GM23338 (cell line): ENCODE data around the gene HCRTR2.

ENCODE experiments used
- CREB1 ChIP-seq: fragments of 250-450 bp; sonication (Bioruptor Pico); IDR thresholded peaks from 2 replicates; pipeline ENCODE4 v1.5.0; 2020; ENCODE audit warnings: low read depth, mild to moderate bottlenecking, moderate library complexity
- EZH2 ChIP-seq: fragments of 200-600 bp; sonication (generic); IDR thresholded peaks from one replicate; pipeline ENCODE4 v1.8.0; 2017; ENCODE audit warnings: antibody characterized with exemption, mild to moderate bottlenecking, low read depth; ENCODE audit not compliant: unreplicated experiment
- EZH2phosphoT487 ChIP-seq: fragments of 200-600 bp; sonication (generic); IDR thresholded peaks from one replicate; pipeline ENCODE4 v1.8.1; 2018; ENCODE audit warnings: antibody characterized with exemption; ENCODE audit not compliant: unreplicated experiment
- JUNB ChIP-seq: IDR thresholded peaks from one replicate; pipeline ENCODE4 v1.6.1; 2016; ENCODE audit warnings: antibody characterized with exemption; ENCODE audit not compliant: unreplicated experiment
- NANOG ChIP-seq: IDR thresholded peaks from 2 replicates; pipeline ENCODE4 v1.6.1; 2016; ENCODE audit warnings: antibody characterized with exemption, borderline replicate concordance
- POLR2AphosphoS5 ChIP-seq: IDR thresholded peaks from 2 replicates; pipeline ENCODE4 v1.6.1; 2016; ENCODE audit warnings: antibody characterized with exemption, low read depth
- STAT1 ChIP-seq: IDR thresholded peaks from one replicate; pipeline ENCODE4 v1.6.1; 2016; ENCODE audit warnings: antibody characterized with exemption; ENCODE audit not compliant: unreplicated experiment
- ZNF114 ChIP-seq: fragments of 250-450 bp; sonication (Bioruptor Pico); IDR thresholded peaks from 2 replicates; pipeline ENCODE4 v1.5.0; 2020; ENCODE audit warnings: mild to moderate bottlenecking, moderate library complexity
- TF ChIP-seq, protein P1 (sequence below), 2 experiments: fragments of 200-600 bp in 1 of 2; sonication (generic) in 1 of 2; conservative IDR thresholded peaks; 2 replicates each; pipeline versions ENCODE4 v1.5.1 to v1.6.1; 2016 to 2017; ENCODE audit warnings: antibody characterized with exemption in 2 of 2, low read depth in 2 of 2, mild to moderate bottlenecking in 2 of 2, moderate library complexity in 1 of 2
- TF ChIP-seq, protein P2 (sequence below): IDR thresholded peaks from one replicate; pipeline ENCODE4 v1.6.1; 2018; ENCODE audit warnings: antibody characterized with exemption; ENCODE audit not compliant: unreplicated experiment
- TF ChIP-seq, protein P3 (sequence below): fragments of 250-450 bp; sonication (Bioruptor Pico); IDR thresholded peaks from 2 replicates; pipeline ENCODE4 v1.5.0; 2020; ENCODE audit warnings: mild to moderate bottlenecking, moderate library complexity
- TF ChIP-seq, protein P4 (sequence below): IDR thresholded peaks from 2 replicates; pipeline ENCODE4 v1.6.1; 2016; ENCODE audit warnings: antibody characterized with exemption

DNA sequence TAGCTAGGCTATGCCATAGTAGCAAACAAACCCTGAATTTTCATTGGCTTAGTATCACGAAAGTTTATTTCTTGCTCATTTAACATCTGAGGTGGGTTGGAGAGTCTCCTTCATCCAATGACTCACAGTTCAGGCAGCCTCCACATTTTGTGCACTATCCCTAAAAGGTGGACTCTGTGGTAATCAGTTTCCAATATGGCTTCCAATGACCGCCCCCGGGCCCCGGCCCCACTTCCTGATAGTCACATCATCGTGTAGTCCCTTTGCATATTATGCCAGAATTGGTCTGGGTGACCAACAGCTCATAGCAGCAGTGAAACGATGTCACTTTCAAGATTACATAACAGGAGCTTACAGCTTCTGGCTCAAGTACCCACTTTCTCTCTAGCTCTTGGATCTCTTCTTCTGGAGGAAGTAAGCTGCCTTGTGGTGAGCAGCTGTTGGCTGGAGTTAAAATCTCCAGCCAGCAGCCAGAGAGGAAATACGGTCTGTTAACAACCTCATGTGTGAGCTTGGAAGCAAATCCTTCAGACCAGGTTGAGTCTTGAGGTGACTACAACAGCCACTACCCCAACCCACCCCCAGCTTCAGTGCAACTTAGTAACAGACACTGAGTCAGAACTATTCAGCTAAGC, 7.8 kb downstream of the HCRTR2 start:
- TF ChIP-seq STAT1 = no peak
- no peak for TF ChIP-seq JUNB
- TF ChIP-seq, protein P1, sequence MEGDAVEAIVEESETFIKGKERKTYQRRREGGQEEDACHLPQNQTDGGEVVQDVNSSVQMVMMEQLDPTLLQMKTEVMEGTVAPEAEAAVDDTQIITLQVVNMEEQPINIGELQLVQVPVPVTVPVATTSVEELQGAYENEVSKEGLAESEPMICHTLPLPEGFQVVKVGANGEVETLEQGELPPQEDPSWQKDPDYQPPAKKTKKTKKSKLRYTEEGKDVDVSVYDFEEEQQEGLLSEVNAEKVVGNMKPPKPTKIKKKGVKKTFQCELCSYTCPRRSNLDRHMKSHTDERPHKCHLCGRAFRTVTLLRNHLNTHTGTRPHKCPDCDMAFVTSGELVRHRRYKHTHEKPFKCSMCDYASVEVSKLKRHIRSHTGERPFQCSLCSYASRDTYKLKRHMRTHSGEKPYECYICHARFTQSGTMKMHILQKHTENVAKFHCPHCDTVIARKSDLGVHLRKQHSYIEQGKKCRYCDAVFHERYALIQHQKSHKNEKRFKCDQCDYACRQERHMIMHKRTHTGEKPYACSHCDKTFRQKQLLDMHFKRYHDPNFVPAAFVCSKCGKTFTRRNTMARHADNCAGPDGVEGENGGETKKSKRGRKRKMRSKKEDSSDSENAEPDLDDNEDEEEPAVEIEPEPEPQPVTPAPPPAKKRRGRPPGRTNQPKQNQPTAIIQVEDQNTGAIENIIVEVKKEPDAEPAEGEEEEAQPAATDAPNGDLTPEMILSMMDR (conservative IDR thresholded peaks at IDR 0.05; ENCODE audit: low read depth in 2 of 2) = no peak
- no peak for TF ChIP-seq EZH2phosphoT487
- no peak for TF ChIP-seq CREB1
- TF ChIP-seq EZH2 = no peak
- TF ChIP-seq, protein P2, sequence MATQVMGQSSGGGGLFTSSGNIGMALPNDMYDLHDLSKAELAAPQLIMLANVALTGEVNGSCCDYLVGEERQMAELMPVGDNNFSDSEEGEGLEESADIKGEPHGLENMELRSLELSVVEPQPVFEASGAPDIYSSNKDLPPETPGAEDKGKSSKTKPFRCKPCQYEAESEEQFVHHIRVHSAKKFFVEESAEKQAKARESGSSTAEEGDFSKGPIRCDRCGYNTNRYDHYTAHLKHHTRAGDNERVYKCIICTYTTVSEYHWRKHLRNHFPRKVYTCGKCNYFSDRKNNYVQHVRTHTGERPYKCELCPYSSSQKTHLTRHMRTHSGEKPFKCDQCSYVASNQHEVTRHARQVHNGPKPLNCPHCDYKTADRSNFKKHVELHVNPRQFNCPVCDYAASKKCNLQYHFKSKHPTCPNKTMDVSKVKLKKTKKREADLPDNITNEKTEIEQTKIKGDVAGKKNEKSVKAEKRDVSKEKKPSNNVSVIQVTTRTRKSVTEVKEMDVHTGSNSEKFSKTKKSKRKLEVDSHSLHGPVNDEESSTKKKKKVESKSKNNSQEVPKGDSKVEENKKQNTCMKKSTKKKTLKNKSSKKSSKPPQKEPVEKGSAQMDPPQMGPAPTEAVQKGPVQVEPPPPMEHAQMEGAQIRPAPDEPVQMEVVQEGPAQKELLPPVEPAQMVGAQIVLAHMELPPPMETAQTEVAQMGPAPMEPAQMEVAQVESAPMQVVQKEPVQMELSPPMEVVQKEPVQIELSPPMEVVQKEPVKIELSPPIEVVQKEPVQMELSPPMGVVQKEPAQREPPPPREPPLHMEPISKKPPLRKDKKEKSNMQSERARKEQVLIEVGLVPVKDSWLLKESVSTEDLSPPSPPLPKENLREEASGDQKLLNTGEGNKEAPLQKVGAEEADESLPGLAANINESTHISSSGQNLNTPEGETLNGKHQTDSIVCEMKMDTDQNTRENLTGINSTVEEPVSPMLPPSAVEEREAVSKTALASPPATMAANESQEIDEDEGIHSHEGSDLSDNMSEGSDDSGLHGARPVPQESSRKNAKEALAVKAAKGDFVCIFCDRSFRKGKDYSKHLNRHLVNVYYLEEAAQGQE = no peak
- no peak for TF ChIP-seq ZNF114 (CRISPR knock-in tag)
- no peak for TF ChIP-seq POLR2AphosphoS5
- TF ChIP-seq NANOG = no peak
- TF ChIP-seq, protein P3, sequence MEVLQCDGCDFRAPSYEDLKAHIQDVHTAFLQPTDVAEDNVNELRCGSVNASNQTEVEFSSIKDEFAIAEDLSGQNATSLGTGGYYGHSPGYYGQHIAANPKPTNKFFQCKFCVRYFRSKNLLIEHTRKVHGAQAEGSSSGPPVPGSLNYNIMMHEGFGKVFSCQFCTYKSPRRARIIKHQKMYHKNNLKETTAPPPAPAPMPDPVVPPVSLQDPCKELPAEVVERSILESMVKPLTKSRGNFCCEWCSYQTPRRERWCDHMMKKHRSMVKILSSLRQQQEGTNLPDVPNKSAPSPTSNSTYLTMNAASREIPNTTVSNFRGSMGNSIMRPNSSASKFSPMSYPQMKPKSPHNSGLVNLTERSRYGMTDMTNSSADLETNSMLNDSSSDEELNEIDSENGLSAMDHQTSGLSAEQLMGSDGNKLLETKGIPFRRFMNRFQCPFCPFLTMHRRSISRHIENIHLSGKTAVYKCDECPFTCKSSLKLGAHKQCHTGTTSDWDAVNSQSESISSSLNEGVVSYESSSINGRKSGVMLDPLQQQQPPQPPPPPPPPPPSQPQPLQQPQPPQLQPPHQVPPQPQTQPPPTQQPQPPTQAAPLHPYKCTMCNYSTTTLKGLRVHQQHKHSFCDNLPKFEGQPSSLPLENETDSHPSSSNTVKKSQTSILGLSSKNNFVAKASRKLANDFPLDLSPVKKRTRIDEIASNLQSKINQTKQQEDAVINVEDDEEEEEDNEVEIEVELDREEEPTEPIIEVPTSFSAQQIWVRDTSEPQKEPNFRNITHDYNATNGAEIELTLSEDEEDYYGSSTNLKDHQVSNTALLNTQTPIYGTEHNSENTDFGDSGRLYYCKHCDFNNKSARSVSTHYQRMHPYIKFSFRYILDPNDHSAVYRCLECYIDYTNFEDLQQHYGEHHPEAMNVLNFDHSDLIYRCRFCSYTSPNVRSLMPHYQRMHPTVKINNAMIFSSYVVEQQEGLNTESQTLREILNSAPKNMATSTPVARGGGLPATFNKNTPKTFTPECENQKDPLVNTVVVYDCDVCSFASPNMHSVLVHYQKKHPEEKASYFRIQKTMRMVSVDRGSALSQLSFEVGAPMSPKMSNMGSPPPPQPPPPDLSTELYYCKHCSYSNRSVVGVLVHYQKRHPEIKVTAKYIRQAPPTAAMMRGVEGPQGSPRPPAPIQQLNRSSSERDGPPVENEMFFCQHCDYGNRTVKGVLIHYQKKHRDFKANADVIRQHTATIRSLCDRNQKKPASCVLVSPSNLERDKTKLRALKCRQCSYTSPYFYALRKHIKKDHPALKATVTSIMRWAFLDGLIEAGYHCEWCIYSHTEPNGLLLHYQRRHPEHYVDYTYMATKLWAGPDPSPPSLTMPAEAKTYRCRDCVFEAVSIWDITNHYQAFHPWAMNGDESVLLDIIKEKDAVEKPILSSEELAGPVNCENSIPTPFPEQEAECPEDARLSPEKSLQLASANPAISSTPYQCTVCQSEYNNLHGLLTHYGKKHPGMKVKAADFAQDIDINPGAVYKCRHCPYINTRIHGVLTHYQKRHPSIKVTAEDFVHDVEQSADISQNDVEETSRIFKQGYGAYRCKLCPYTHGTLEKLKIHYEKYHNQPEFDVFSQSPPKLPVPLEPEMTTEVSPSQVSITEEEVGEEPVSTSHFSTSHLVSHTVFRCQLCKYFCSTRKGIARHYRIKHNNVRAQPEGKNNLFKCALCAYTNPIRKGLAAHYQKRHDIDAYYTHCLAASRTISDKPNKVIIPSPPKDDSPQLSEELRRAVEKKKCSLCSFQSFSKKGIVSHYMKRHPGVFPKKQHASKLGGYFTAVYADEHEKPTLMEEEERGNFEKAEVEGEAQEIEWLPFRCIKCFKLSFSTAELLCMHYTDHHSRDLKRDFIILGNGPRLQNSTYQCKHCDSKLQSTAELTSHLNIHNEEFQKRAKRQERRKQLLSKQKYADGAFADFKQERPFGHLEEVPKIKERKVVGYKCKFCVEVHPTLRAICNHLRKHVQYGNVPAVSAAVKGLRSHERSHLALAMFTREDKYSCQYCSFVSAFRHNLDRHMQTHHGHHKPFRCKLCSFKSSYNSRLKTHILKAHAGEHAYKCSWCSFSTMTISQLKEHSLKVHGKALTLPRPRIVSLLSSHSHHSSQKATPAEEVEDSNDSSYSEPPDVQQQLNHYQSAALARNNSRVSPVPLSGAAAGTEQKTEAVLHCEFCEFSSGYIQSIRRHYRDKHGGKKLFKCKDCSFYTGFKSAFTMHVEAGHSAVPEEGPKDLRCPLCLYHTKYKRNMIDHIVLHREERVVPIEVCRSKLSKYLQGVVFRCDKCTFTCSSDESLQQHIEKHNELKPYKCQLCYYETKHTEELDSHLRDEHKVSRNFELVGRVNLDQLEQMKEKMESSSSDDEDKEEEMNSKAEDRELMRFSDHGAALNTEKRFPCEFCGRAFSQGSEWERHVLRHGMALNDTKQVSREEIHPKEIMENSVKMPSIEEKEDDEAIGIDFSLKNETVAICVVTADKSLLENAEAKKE = no peak
- TF ChIP-seq, protein P4, sequence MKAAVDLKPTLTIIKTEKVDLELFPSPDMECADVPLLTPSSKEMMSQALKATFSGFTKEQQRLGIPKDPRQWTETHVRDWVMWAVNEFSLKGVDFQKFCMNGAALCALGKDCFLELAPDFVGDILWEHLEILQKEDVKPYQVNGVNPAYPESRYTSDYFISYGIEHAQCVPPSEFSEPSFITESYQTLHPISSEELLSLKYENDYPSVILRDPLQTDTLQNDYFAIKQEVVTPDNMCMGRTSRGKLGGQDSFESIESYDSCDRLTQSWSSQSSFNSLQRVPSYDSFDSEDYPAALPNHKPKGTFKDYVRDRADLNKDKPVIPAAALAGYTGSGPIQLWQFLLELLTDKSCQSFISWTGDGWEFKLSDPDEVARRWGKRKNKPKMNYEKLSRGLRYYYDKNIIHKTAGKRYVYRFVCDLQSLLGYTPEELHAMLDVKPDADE = no peak
